Colonic mucosa (tissue), 4 donors: ENCODE data around the gene CREB5. TPM values are rescaled to one million over a fixed set of nuclear protein-coding genes. Genes with fewer than 3 reads are reported as not detected.

Experiments
- DNase-seq: peaks from one replicate; pipeline ENCODE4 v3.0.0-alpha.2; 2020
- H3K27ac ChIP-seq: fragments of 200-600 bp; one replicate; pipeline ENCODE4 v1.8.0; 2021
- H3K27me3 ChIP-seq: fragments of 200-600 bp; one replicate; pipeline ENCODE4 v1.8.0; 2021
- H3K36me3 ChIP-seq: fragments of 200-600 bp; one replicate; pipeline ENCODE4 v1.8.0; 2021
- H3K4me1 ChIP-seq: fragments of 200-600 bp; one replicate; pipeline ENCODE4 v1.8.0; 2021; ENCODE audit warnings: mild to moderate bottlenecking
- H3K4me3 ChIP-seq: fragments of 200-600 bp; one replicate; pipeline ENCODE4 v1.8.0; 2021
- H3K9ac ChIP-seq, 2 donors: one replicate each; pipeline ENCODE4 v1.7.0; 2013; ENCODE audit warnings: control low read depth in 2 of 2, low read depth in 2 of 2, low read length in 2 of 2
- H3K9me3 ChIP-seq: fragments of 200-600 bp; one replicate; pipeline ENCODE4 v1.8.0; 2021
- intact Hi-C: fragments of 100-400 bp; cut with DNase I; formaldehyde crosslinking; loops from one replicate; pipeline ENCODE4 v1.14.1; 2022
- total RNA-seq, 2 donors: library from RNA; stranded (reverse); fragmentation: NEBNext Ultra II Directional in 1 of 2; extraction: Animal tissue kit (Norgen Biotek cat#: 25700) in 1 of 2; gene quantifications; one replicate each; pipeline ENCODE4 v1.2.1, GENCODE V29; 2021
- TF ChIP-seq, protein P1 (sequence below): fragments of 200-600 bp; IDR thresholded peaks from one replicate; pipeline ENCODE4 v1.8.0; 2022; ENCODE audit warnings: antibody characterized with exemption, mild to moderate bottlenecking
- donor health status: healthy.
- donor health status: DM: no; HTN: no; CAD: no.
- donor health status: DM: no; HTN: no; CAD: no.

Gene CREB5
- total RNA-seq, 2 donors from 2014 or later: 0.54 to 3.6 TPM

DNA sequence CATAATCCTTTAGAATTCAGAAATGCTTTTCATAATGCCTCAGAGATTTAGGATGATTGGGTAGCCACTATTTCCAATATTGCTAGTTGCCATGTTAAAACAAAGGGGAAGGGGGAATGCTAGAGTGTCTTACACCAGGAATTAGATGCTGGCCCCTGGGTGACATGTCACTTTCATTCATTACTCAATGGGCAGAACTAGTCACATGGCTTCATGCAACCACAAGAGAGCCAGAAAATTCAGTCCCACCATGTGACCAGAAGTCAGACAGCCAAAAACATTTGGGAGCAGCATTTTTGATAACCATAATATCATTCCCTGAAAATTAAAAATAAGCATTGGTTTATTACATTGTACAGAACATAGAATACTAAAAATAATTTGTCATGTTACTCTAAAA, 81.2 kb downstream of the CREB5 start:
- Histone ChIP-seq H3K27ac (no peak overlapping the region), H3K9me3 (no peaks in the 10 kb centered on the region), H3K4me1 (no peaks in the 10 kb centered on the region), H3K9ac (no peak overlapping the region), H3K27me3 (no peaks in the 10 kb centered on the region), H3K36me3 (no peaks in the 10 kb centered on the region), H3K4me3 (no peak overlapping the region)
- intact Hi-C loops: no loop called here
- DNase-seq: no peak
- TF ChIP-seq, protein P1, sequence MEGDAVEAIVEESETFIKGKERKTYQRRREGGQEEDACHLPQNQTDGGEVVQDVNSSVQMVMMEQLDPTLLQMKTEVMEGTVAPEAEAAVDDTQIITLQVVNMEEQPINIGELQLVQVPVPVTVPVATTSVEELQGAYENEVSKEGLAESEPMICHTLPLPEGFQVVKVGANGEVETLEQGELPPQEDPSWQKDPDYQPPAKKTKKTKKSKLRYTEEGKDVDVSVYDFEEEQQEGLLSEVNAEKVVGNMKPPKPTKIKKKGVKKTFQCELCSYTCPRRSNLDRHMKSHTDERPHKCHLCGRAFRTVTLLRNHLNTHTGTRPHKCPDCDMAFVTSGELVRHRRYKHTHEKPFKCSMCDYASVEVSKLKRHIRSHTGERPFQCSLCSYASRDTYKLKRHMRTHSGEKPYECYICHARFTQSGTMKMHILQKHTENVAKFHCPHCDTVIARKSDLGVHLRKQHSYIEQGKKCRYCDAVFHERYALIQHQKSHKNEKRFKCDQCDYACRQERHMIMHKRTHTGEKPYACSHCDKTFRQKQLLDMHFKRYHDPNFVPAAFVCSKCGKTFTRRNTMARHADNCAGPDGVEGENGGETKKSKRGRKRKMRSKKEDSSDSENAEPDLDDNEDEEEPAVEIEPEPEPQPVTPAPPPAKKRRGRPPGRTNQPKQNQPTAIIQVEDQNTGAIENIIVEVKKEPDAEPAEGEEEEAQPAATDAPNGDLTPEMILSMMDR: no peak

GRCh38 chr7:28497009-28497408, 84.7 kb downstream of the CREB5 start:
- intact Hi-C loops: no loop called here
- Histone ChIP-seq H3K27me3 (no peaks in the 10 kb centered on the region), H3K9ac (no peak overlapping the region), H3K27ac (no peak overlapping the region), H3K4me1 (no peaks in the 10 kb centered on the region), H3K9me3 (no peaks in the 10 kb centered on the region), H3K4me3 (no peak overlapping the region), H3K36me3 (no peaks in the 10 kb centered on the region)
- DNase-seq: no peak
- TF ChIP-seq, protein P1: no peak

GRCh38 chr7:28498636-28499035, 86.3 kb downstream of the CREB5 start:
- intact Hi-C loops: no loop called here
- no peaks in the 10 kb centered on the region for H3K9me3 ChIP-seq
- H3K9ac ChIP-seq: no peak overlapping the region
- H3K27ac ChIP-seq: no peak overlapping the region
- no peaks in the 10 kb centered on the region for H3K4me1 ChIP-seq
- TF ChIP-seq, protein P1: no peak
- H3K36me3 ChIP-seq: no peaks in the 10 kb centered on the region
- no peak for DNase-seq
- H3K4me3 ChIP-seq: no peak overlapping the region
- no peaks in the 10 kb centered on the region for H3K27me3 ChIP-seq

DNA sequence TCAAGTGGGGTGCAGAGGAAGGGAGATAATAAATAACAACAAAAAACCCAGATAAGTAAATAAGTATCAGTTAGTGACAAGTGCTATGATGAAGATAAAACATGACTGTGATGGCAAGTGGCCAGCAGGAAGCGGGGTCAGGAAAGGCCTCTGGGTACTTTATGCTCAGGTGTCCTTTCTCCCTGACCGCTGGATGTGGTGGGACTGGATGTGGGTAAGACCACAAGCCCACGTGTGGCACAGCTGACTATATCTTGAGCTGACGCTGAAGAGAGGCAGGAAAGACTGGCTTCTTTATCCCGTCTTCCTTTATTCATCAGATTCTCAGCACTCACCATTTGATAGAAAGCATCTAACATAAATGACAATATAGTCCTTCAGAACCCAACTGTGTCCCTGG, 87.8 kb downstream of the CREB5 start:
- Histone ChIP-seq H3K4me1 (no peaks in the 10 kb centered on the region), H3K36me3 (no peaks in the 10 kb centered on the region), H3K27ac (no peak overlapping the region), H3K27me3 (no peaks in the 10 kb centered on the region), H3K9ac (no peak overlapping the region), H3K4me3 (no peak overlapping the region), H3K9me3 (no peaks in the 10 kb centered on the region)
- intact Hi-C loops: no loop called here
- TF ChIP-seq, protein P1: no peak
- no peak for DNase-seq

DNA sequence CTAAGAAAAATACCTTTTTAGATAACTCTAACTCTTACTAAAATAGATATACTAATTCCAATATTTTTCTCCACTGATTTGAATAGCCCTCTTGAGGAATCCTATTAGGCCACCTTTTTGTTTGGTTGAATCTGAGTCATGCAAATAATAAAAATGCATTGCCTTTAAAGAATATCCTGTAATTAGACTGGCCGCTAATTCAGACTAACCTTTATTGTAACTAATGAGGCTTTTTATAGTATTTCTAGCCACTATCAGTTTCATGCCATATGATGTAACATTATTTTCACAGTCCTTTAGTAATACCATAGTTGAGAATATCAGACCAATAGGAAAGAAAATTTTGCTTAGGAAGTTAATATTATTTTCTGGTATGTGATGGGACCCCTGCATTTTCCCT, 90.1 kb downstream of the CREB5 start:
- Histone ChIP-seq H3K27ac (no peak overlapping the region), H3K4me1 (no peaks in the 10 kb centered on the region), H3K9me3 (no peaks in the 10 kb centered on the region), H3K9ac (no peak overlapping the region), H3K36me3 (no peaks in the 10 kb centered on the region), H3K27me3 (no peaks in the 10 kb centered on the region), H3K4me3 (no peak overlapping the region)
- intact Hi-C loops: no loop called here
- no peak for DNase-seq
- TF ChIP-seq, protein P1: no peak

DNA sequence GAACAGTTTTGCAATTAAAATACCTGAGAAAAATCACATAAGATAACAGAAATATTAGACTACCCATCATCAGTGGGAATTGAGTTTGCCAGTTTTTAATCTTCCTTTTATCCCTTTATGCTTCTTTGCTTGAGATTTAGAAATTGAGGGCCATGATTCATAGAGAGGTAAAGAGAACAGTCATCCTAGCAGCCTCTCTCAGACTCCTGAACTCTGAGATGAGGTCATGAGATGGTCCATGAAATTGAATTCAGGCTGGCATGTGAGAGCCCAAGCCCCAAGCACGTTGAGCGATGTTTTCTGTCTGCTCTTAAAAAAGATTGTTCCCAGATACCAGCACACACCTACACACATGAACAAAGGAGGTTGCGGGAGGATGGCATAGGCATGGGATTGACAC, 91.1 kb downstream of the CREB5 start:
- no peaks in the 10 kb centered on the region for H3K27me3 ChIP-seq
- intact Hi-C loops: no loop called here

More for the DNA sequence above, 91.1 kb downstream of the CREB5 start:
- no peaks in the 10 kb centered on the region for H3K36me3 ChIP-seq
- no peaks in the 10 kb centered on the region for H3K9me3 ChIP-seq
- TF ChIP-seq, protein P1: no peak
- H3K4me1 ChIP-seq: no peaks in the 10 kb centered on the region
- H3K27ac ChIP-seq: no peak overlapping the region
- H3K9ac ChIP-seq: no peak overlapping the region
- no peak overlapping the region for H3K4me3 ChIP-seq
- no peak for DNase-seq
